K562 (cell line): Measurements from ENCODE around the gene FBXO8. TPM values are rescaled to one million over a fixed set of nuclear protein-coding genes. Genes with fewer than 3 reads are reported as not detected.

Experiments used
- ATAC-seq: fragments of 200-7000 bp; cut with Tn5 transposase; 3 replicates; pipeline ENCODE4 v1.9.1; 2020; ENCODE audit warnings: moderate library complexity
- BruUV-seq: library from RNA; stranded (reverse); fragments of 400-500 nt; replicated peaks from 2 replicates; lab custom pipeline; 2021; lab: Mats Ljungman, UMichigan
- CTCF ChIA-PET: fragments of 300-600 bp; formaldehyde crosslinking; extraction: SDS; loops from one replicate; lab custom pipeline; 2021; ENCODE audit warnings: low intra/inter-chr PET ratio; lab: Yijun Ruan, JAX
- POLR2A ChIA-PET: fragments of 300-600, 350-650 bp; sonication (Branson Sonifier 250); formaldehyde crosslinking; extraction: SDS; loops from one replicate; lab custom pipeline; 2021; ENCODE audit warnings: antibody characterized with exemption, inconsistent platforms; lab: Yijun Ruan, JAX
- DNase-seq, 4 experiments: peaks; one replicate each; pipeline versions ENCODE4 v3.0.0 to v3.0.0-alpha.2; 2011 to 2018; ENCODE audit warnings: low spot score in 3 of 4, mixed read lengths in 3 of 4; ENCODE audit errors: extremely low read depth in 1 of 4
- FAIRE-seq: peaks from 2 replicates; lab custom pipeline; 2011; peaks lifted over from hg19 to GRCh38; lab: Jason Lieb, UNC
- H2AFZ ChIP-seq: 2 replicates; pipeline ENCODE4 v1.6.0; 2011; ENCODE audit warnings: low read depth, low read length, control low read depth, inconsistent platforms
- H3K27ac ChIP-seq: fragments of 200-600 bp; 3 replicates; pipeline ENCODE4 v1.8.0; 2011; ENCODE audit warnings: low read depth, mild to moderate bottlenecking, control low read depth, inconsistent platforms, low read length, moderate library complexity, mixed read lengths; ENCODE audit errors: extremely low read depth
- H3K27me3 ChIP-seq, 2 experiments: fragments of 300-600 bp in 1 of 2; 2 replicates in 1 of 2; 3 replicates in 1 of 2; pipeline versions ENCODE4 v1.6.0 to v1.8.0; 2011; ENCODE audit warnings: inconsistent platforms in 2 of 2, low read length in 2 of 2, mild to moderate bottlenecking in 1 of 2, mixed read lengths in 1 of 2, moderate library complexity in 1 of 2; ENCODE audit not compliant: control insufficient read depth in 2 of 2, insufficient read depth in 2 of 2
- H3K36me3 ChIP-seq: fragments of 300-600 bp; 3 replicates; pipeline ENCODE4 v1.8.0; 2011; ENCODE audit warnings: mild to moderate bottlenecking, low read length, inconsistent platforms; ENCODE audit not compliant: control insufficient read depth, insufficient read depth
- H3K4me1 ChIP-seq, 2 experiments: fragments of 200-600 bp in 1 of 2; replicated peaks in 1 of 2; 2 replicates in 1 of 2; 3 replicates in 1 of 2; pipeline versions ENCODE4 v1.5.1 to v1.8.0; 2011; ENCODE audit warnings: inconsistent platforms in 2 of 2, low read length in 2 of 2, mild to moderate bottlenecking in 1 of 2, mixed read lengths in 1 of 2, moderate library complexity in 1 of 2; ENCODE audit not compliant: control insufficient read depth in 2 of 2, insufficient read depth in 2 of 2
- H3K4me2 ChIP-seq: 2 replicates; pipeline ENCODE4 v1.6.1; 2011; ENCODE audit warnings: low read length, control low read depth, inconsistent platforms, mixed read lengths; ENCODE audit not compliant: insufficient read depth
- H3K4me3 ChIP-seq: fragments of 200-600 bp; sonication (generic), shearing (Covaris generic); 2 replicates; pipeline ENCODE4 v1.5.1; 2016; ENCODE audit warnings: control low read depth, inconsistent platforms
- H3K79me2 ChIP-seq: fragments of 200-600 bp; 3 replicates; pipeline ENCODE4 v1.8.0; 2011; ENCODE audit warnings: low read length, inconsistent platforms; ENCODE audit not compliant: control insufficient read depth, insufficient read depth
- H3K9ac ChIP-seq, 2 experiments: 2 replicates each; pipeline versions ENCODE4 v1.6.0 to v1.6.1; 2011; ENCODE audit warnings: low read depth in 2 of 2, low read length in 2 of 2, control low read depth in 1 of 2, inconsistent platforms in 1 of 2, mild to moderate bottlenecking in 1 of 2, mixed read lengths in 1 of 2; ENCODE audit not compliant: insufficient read depth in 1 of 2
- H3K9me1 ChIP-seq: one replicate; pipeline ENCODE4 v1.6.0; 2011; ENCODE audit warnings: inconsistent platforms, mild to moderate bottlenecking, low read length, moderate library complexity; ENCODE audit not compliant: control insufficient read depth, insufficient read depth
- H3K9me3 ChIP-seq: replicated peaks from 2 replicates; pipeline ENCODE4 v1.5.1; 2011; ENCODE audit warnings: low read depth, low read length, inconsistent platforms; ENCODE audit not compliant: control insufficient read depth, insufficient read depth
- H4K20me1 ChIP-seq: replicated peaks from 2 replicates; pipeline ENCODE4 v1.6.1; 2011; ENCODE audit warnings: low read length, inconsistent platforms, mixed read lengths; ENCODE audit not compliant: control insufficient read depth, insufficient read depth
- DACH1 ChIP-seq: fragments of 450-650 bp; IDR thresholded peaks from 2 replicates; pipeline ENCODE4 v1.6.1; 2018; ENCODE audit not compliant: partially characterized antibody
- FUS ChIP-seq: fragments of 200-400 bp; formaldehyde crosslinking; optimal IDR thresholded peaks from 2 replicates; pipeline ENCODE3; 2017; ENCODE audit warnings: low read depth, low read length
- HCFC1 ChIP-seq: IDR thresholded peaks from 2 replicates; pipeline ENCODE4 v1.6.1; 2012; ENCODE audit warnings: low read depth, low read length, improper control_type of control experiment
- NCOA2 ChIP-seq, 2 experiments: fragments of 450-650 bp; IDR thresholded peaks; 2 replicates each; pipeline ENCODE4 v1.6.1; 2018; ENCODE audit warnings: mild to moderate bottlenecking in 2 of 2, moderate library complexity in 1 of 2; ENCODE audit not compliant: partially characterized antibody in 2 of 2
- NFIC ChIP-seq: fragments of 450-650 bp; IDR thresholded peaks from 2 replicates; pipeline ENCODE4 v1.6.1; 2017; ENCODE audit warnings: mild to moderate bottlenecking, inconsistent platforms
- RAD21 ChIP-seq, 2 experiments: fragments of 250-450 bp in 1 of 2; fragments of 450-650 bp in 1 of 2; sonication (Bioruptor Pico) in 1 of 2; formaldehyde crosslinking in 1 of 2; IDR thresholded peaks in 1 of 2; conservative IDR thresholded peaks in 1 of 2; 2 replicates each; pipeline versions ENCODE4 v1.4.0 to v1.8.0; 2020 to 2022; ENCODE audit warnings: mild to moderate bottlenecking in 2 of 2, moderate library complexity in 1 of 2
- SMC3 ChIP-seq: conservative IDR thresholded peaks from 2 replicates; pipeline ENCODE4 v1.6.1; 2011; ENCODE audit warnings: low read depth, low read length, improper control_type of control experiment; ENCODE audit not compliant: insufficient read depth
- ZNF408 ChIP-seq: fragments of 250-450 bp; sonication (Bioruptor Pico); IDR thresholded peaks from 2 replicates; pipeline ENCODE4 v1.4.0; 2020; ENCODE audit warnings: low read depth, mild to moderate bottlenecking, moderate library complexity
- in situ Hi-C: fragments of 300-500 bp; cut with MboI; formaldehyde crosslinking; loops from 4 replicates; pipeline ENCODE4 v1.15.0; 2018; ENCODE audit warnings: inconsistent platforms, mixed read lengths
- intact Hi-C: fragments of 100-400 bp; cut with micrococcal nuclease; formaldehyde crosslinking; loops from 2 replicates; pipeline ENCODE4 v1.14.2; 2022
- polyA plus RNA-seq, 8 experiments: library from polyadenylated mRNA; depleted of rRNA in 4 of 8; stranded (reverse) in 5 of 8; unstranded in 3 of 8; fragments of >200 nt; fragmentation: Nextera tagmentation in 2 of 8; fragmentation: Illumina TruSeq in 1 of 8; extraction: Ambion mirVana in 2 of 8; extraction: Trizol in 1 of 8; gene quantifications; 2 replicates each; pipeline versions ENCODE4 v1.2.1 to v1.2.3, GENCODE V29; 2011 to 2014; ENCODE audit warnings: inconsistent platforms in 1 of 8, missing spikeins in 1 of 8
- total RNA-seq, 7 experiments: library from RNA; depleted of rRNA in 6 of 7; stranded (reverse); fragments of >200 nt in 6 of 7; fragmentation: Illumina TruSeq in 2 of 7; extraction: Trizol in 2 of 7; gene quantifications; 2 replicates each; pipeline versions ENCODE4 v1.2.1 to v1.2.3, GENCODE V29; 2011 to 2021; ENCODE audit warnings: low replicate concordance in 1 of 7

FBXO8 gene
- total and polyA plus RNA-seq, 9 of the 15 experiments (the other 6 are each of a cell fraction or from before 2014, with no cell fraction given): 12.9 to 27.1 (median 14.8) TPM

- peak; percentile 63 to 75 for TF ChIP-seq RAD21 (CRISPR knock-in tag; conservative IDR thresholded peaks at IDR 0.05 in 1 of 2, IDR thresholded peaks at IDR 0.05 in 1 of 2)
- peak; percentile 40; the same call in 1 of the 2 replicates for TF ChIP-seq SMC3
- TF ChIP-seq, all 486 proteins: peak for 7
Observed at GRCh38 chr4:174318829-174319764, 35.6 kb upstream of the FBXO8 start (continued).

GRCh38 chr4:174317531-174317930, 34.1 kb upstream of the FBXO8 start:
- intact Hi-C loops: loop anchor here (5.0 kb wide), 3 partner anchors 195 to 565 kb away; no protein-coding TSS in a partner anchor
- in situ Hi-C loops: no loop called here

More at GRCh38 chr4:174317531-174317930, 34.1 kb upstream of the FBXO8 start:
- Histone ChIP-seq H4K20me1 (no peaks in the 10 kb centered on the region), H3K9me3 (no peaks in the 10 kb centered on the region), H3K9me1 (no peaks in the 10 kb centered on the region), H3K4me1 (peaks cover 0 to 13% of the 10 kb centered on the region in 2 experiments; a peak in 2 of 5 replicates), H3K9ac (no peak overlapping the region), H3K27ac (no peak overlapping the region), H3K27me3 (no peaks in the 10 kb centered on the region), H3K79me2 (no peaks in the 10 kb centered on the region), H2AFZ (no peak overlapping the region), H3K4me3 (no peak overlapping the region), H3K4me2 (no peak overlapping the region), H3K36me3 (peaks cover 51% of the 10 kb centered on the region)
- ChIA-PET CTCF (interaction anchor here (0.6 kb wide), 1 partner anchor 59 kb away, joined by 5 read pairs; no protein-coding TSS in a partner anchor), POLR2A (no interaction called here)
- BruUV-seq: no TSS peak
- no peak for ATAC-seq
- TF ChIP-seq ZNF408 (CRISPR knock-in tag): no peak
- no peak for TF ChIP-seq HCFC1
- no peak for TF ChIP-seq NCOA2 (IDR thresholded peaks at IDR 0.05; ENCODE audit: partially characterized antibody in 2 of 2)
- peak; percentile 28; the same call in 1 of the 2 replicates for TF ChIP-seq NFIC
- TF ChIP-seq FUS: no peak
- no peak for TF ChIP-seq DACH1
- FAIRE-seq: no peak
- DNase-seq: no peak
